ENCODE results near the gene PPP1R13B. TPM values are rescaled to one million over a fixed set of nuclear protein-coding genes. Genes with fewer than 3 reads are reported as not detected.

PPP1R13B gene
- polyA plus RNA-seq, 1 of the 3 experiments (the other 2 are of a cell fraction), result 5.7 TPM

GRCh38 chr14:103706551-103707328, 140.6 kb downstream of the PPP1R13B start:
- Histone ChIP-seq H2AFZ (ENCODE audit: low read depth) (no peak overlapping the region), H3K9ac (no peak overlapping the region), H3K27ac (ENCODE audit: low read depth in 2 of 2, low read length in 1 of 2) (no peak overlapping the region; a peak in 1 of 4 replicates), H4K20me1 (ENCODE audit: insufficient read depth) (no peaks in the 10 kb centered on the region), H3K36me3 (replicated peaks in 1 of 2; ENCODE audit: control insufficient read depth in 1 of 2, insufficient read depth in 2 of 2, low read length in 1 of 2) (peaks cover 7 to 67% of the 10 kb centered on the region in 2 experiments), H3K9me2 (no peaks in the 10 kb centered on the region), H3K27me3 (ENCODE audit: insufficient read depth) (no peaks in the 10 kb centered on the region), H3F3A (replicated peaks; ENCODE audit: insufficient read depth) (no peaks in the 10 kb centered on the region), H3K79me2 (ENCODE audit: insufficient read depth) (no peaks in the 10 kb centered on the region), H3K4me2 (no peak overlapping the region), H3K9me3 (no peaks in the 10 kb centered on the region), H3K4me3 (ENCODE audit: low read depth in 2 of 2, low read length in 1 of 2) (no peak overlapping the region), H3K4me1 (ENCODE audit: control insufficient read depth in 1 of 2, insufficient read depth in 2 of 2, low read depth in 1 of 2, low read length in 1 of 2) (peaks cover 0 to 18% of the 10 kb centered on the region in 2 experiments; a peak in 1 of 4 replicates)
- DNase-seq, result no peak
- ChIA-PET POLR2A (no interaction called here), CTCF (interaction anchor here (1.1 kb wide), 1 partner anchor 316 kb away, joined by 3 read pairs; no protein-coding TSS in a partner anchor)
- WGBS (ENCODE audit: low lambda C conversion rate), result 94% methylated on average over 13 of the region's 41 CpGs
- TF ChIP-seq SIN3A (IDR thresholded peaks at IDR 0.05; ENCODE audit: borderline replicate concordance, low read depth, low read length), result no peak
- TF ChIP-seq TCF12 (IDR thresholded peaks at IDR 0.05), result no peak
- TF ChIP-seq EP300 (IDR thresholded peaks at IDR 0.05; ENCODE audit: borderline replicate concordance in 1 of 2, low read depth in 1 of 2, low read length in 1 of 2), result no peak
- TF ChIP-seq EZH2phosphoT487 (IDR thresholded peaks at IDR 0.05; ENCODE audit: borderline replicate concordance, low read depth), result no peak
- TF ChIP-seq FOSL2 (IDR thresholded peaks at IDR 0.05; ENCODE audit: borderline replicate concordance, low read depth), result no peak
- no peak for TF ChIP-seq JUND (IDR thresholded peaks at IDR 0.05)
- no peak for TF ChIP-seq TAF1 (IDR thresholded peaks at IDR 0.05; ENCODE audit: borderline replicate concordance, low read depth, low read length)
- TF ChIP-seq FOXJ3 (CRISPR knock-in tag; IDR thresholded peaks at IDR 0.05), result no peak
- TF ChIP-seq PBX3 (IDR thresholded peaks at IDR 0.05), result no peak
- TF ChIP-seq MXI1 (IDR thresholded peaks at IDR 0.05; ENCODE audit: low read depth, low read length), result no peak
- TF ChIP-seq USF1 (IDR thresholded peaks at IDR 0.05; ENCODE audit: borderline replicate concordance, low read depth), result no peak
- no peak for TF ChIP-seq POLR2AphosphoS5 (IDR thresholded peaks at IDR 0.05; ENCODE audit: low read depth, low read length)
- TF ChIP-seq, protein P1, sequence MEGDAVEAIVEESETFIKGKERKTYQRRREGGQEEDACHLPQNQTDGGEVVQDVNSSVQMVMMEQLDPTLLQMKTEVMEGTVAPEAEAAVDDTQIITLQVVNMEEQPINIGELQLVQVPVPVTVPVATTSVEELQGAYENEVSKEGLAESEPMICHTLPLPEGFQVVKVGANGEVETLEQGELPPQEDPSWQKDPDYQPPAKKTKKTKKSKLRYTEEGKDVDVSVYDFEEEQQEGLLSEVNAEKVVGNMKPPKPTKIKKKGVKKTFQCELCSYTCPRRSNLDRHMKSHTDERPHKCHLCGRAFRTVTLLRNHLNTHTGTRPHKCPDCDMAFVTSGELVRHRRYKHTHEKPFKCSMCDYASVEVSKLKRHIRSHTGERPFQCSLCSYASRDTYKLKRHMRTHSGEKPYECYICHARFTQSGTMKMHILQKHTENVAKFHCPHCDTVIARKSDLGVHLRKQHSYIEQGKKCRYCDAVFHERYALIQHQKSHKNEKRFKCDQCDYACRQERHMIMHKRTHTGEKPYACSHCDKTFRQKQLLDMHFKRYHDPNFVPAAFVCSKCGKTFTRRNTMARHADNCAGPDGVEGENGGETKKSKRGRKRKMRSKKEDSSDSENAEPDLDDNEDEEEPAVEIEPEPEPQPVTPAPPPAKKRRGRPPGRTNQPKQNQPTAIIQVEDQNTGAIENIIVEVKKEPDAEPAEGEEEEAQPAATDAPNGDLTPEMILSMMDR (IDR thresholded peaks at IDR 0.05), result no peak
